Esophagus muscularis mucosa (tissue), 4 donors: ENCODE data around the gene HNRNPA1. TPM values are rescaled to one million over a fixed set of nuclear protein-coding genes. Genes with fewer than 3 reads are reported as not detected.

Experiments used
- DNase-seq: peaks from one replicate; pipeline ENCODE4 v3.0.0-alpha.2; 2017; ENCODE audit errors: extremely low spot score
- H3K27ac ChIP-seq, 4 donors: fragments of 200-600 bp; sonication (generic); replicated peaks in 1 of 4; 1 replicate in 3 of 4; 2 replicates in 1 of 4; pipeline ENCODE4 v1.5.1; 2016 to 2019; ENCODE audit warnings: mild to moderate bottlenecking in 1 of 4
- H3K27me3 ChIP-seq, 4 donors: fragments of 200-600 bp; sonication (generic); one replicate each; pipeline versions ENCODE4 v1.5.1 to v1.6.0; 2016 to 2019
- H3K36me3 ChIP-seq, 4 donors: fragments of 200-600 bp; sonication (generic); one replicate each; pipeline ENCODE4 v1.5.1; 2016 to 2019
- H3K4me1 ChIP-seq, 4 donors: fragments of 200-600 bp; sonication (generic); one replicate each; pipeline ENCODE4 v1.5.1; 2016 to 2019
- H3K4me3 ChIP-seq, 4 donors: fragments of 200-600 bp; sonication (generic); 1 replicate in 2 of 4; 2 replicates in 2 of 4; pipeline ENCODE4 v1.5.1; 2016 to 2019; ENCODE audit warnings: mild to moderate bottlenecking in 4 of 4, moderate library complexity in 1 of 4
- H3K9me3 ChIP-seq, 4 donors: fragments of 200-600 bp; sonication (generic); 1 replicate in 3 of 4; 2 replicates in 1 of 4; pipeline ENCODE4 v1.5.1; 2016 to 2019
- CTCF ChIP-seq, 3 experiments: fragments of 200-600 bp in 2 of 3; fragments of 450-650 bp in 1 of 3; sonication (generic) in 2 of 3; IDR thresholded peaks; one replicate each; pipeline ENCODE4 v1.5.1; 2017 to 2019; ENCODE audit warnings: antibody characterized with exemption in 3 of 3, mild to moderate bottlenecking in 2 of 3, moderate library complexity in 1 of 3
- WGBS: methylation state at CpG from one replicate; pipeline ENCODE4 v1.1.5; 2018; 5-methylcytosine and 5-hydroxymethylcytosine counted together
- intact Hi-C: fragments of 100-400 bp; cut with DNase I; formaldehyde crosslinking; loops from one replicate; pipeline ENCODE4 v1.15.1; 2023
- small RNA-seq, 3 donors: library from RNA; depleted of rRNA; stranded (forward); fragments of <200 nt; gene quantifications; one replicate each; pipeline ENCODE3, GENCODE V24; 2016
- total RNA-seq, 4 donors: library from RNA; depleted of rRNA; stranded (reverse); fragments of >200 nt; gene quantifications; one replicate each; pipeline versions ENCODE4 v1.1.0 to v1.2.1, GENCODE V29; 2016

Gene HNRNPA1
- total RNA-seq, 4 donors from 2014 or later = 216 to 368 (median 270) TPM

GRCh38 chr12:54333420-54334034 lies 53.0 kb downstream of the HNRNPA1 start:
- no peak for DNase-seq
- no peak for TF ChIP-seq CTCF (IDR thresholded peaks at IDR 0.05)
- H3K27ac ChIP-seq = no peak overlapping the region
- H3K36me3 ChIP-seq = peaks cover 0 to 12% (median 0%) of the 10 kb centered on the region in 4 donors
- H3K4me3 ChIP-seq = no peak overlapping the region
- intact Hi-C loops = no loop called here
- WGBS = 96% methylated on average over 4 of the region's 4 CpGs
- peaks cover 29 to 91% (median 77%) of the 10 kb centered on the region in 4 donors for H3K4me1 ChIP-seq
- no peaks in the 10 kb centered on the region for H3K27me3 ChIP-seq
- H3K9me3 ChIP-seq = no peaks in the 10 kb centered on the region

Small RNA genes lying within 50 kb of the gene (small RNA-seq; reads per million reads assigned to genes)
- gene RN7SL390P (0 to 0.51 (median 0) reads per million in 3 donors), gene RNU6-950P (0 reads per million in 3 donors)

Other genes with a start within 250 kb of the HNRNPA1 start
- 1 to 10 TPM in 1 of 4 donors, under 1 TPM in 1, not detected in 2; 0.83 to 2.0 TPM for gene HOXC5, start 247.7 kb upstream of the HNRNPA1 start, total RNA-seq
- gene HOXC4, start 226.9 kb upstream of the HNRNPA1 start, total RNA-seq = 1 to 10 TPM in 3 of 4 donors, under 1 TPM in 1; 0.83 to 3.6 (median 2.5) TPM
- gene SMUG1, start 91.7 kb upstream of the HNRNPA1 start, total RNA-seq = 10 to 100 TPM; 28.0 to 37.2 (median 30.8) TPM
- 10 to 100 TPM; 29.0 to 45.3 (median 37.3) TPM for gene CBX5, start 604 bp upstream of the HNRNPA1 start, total RNA-seq
- gene NFE2, start 20.3 kb downstream of the HNRNPA1 start, total RNA-seq = 1 to 10 TPM in 1 of 4 donors, under 1 TPM in 2, not detected in 1; 0.32 to 3.8 (median 0.42) TPM
- gene COPZ1, start 44.4 kb downstream of the HNRNPA1 start, total RNA-seq = 10 to 100 TPM; 41.1 to 61.9 (median 48.5) TPM
- gene GPR84, start 83.8 kb downstream of the HNRNPA1 start, total RNA-seq = under 1 TPM in 1 of 4 donors, not detected in 3; 0.66 TPM
- 10 to 100 TPM; 15.7 to 32.6 (median 19.4) TPM for gene ZNF385A, start 104.0 kb downstream of the HNRNPA1 start, total RNA-seq
- gene ITGA5, start 138.5 kb downstream of the HNRNPA1 start, total RNA-seq = 100 to 1,000 TPM; 264 to 785 (median 602) TPM
- not detected for gene GTSF1, start 192.9 kb downstream of the HNRNPA1 start, total RNA-seq
- gene NCKAP1L, start 217.0 kb downstream of the HNRNPA1 start, total RNA-seq = 10 to 100 TPM; 11.1 to 23.2 (median 20.0) TPM